Neural cell (in vitro differentiated cells): Measurements from ENCODE around the gene MCM9. TPM values are rescaled to one million over a fixed set of nuclear protein-coding genes. Genes with fewer than 3 reads are reported as not detected.

Source experiments
- H2AFZ ChIP-seq: fragments of 200-600, 300-800 bp; sonication (generic), shearing (Covaris generic); 2 replicates; pipeline ENCODE4 v1.6.0; 2014; ENCODE audit warnings: low read depth, mild to moderate bottlenecking, antibody characterized with exemption, low read length, moderate library complexity
- H3F3A ChIP-seq: fragments of 200-600 bp; shearing (Covaris generic); 2 replicates; pipeline ENCODE4 v1.6.1; 2016; ENCODE audit warnings: mild to moderate bottlenecking, moderate library complexity, mixed read lengths, antibody characterized with exemption, low read length; ENCODE audit not compliant: insufficient read depth, poor library complexity, severe bottlenecking
- H3K27ac ChIP-seq: fragments of 200-600, 300-800 bp; sonication (generic), shearing (Covaris generic); 2 replicates; pipeline ENCODE4 v1.5.1; 2014; ENCODE audit warnings: mild to moderate bottlenecking, low read length, moderate library complexity
- H3K27me3 ChIP-seq: fragments of 300-800, 200-600 bp; sonication (generic), shearing (Covaris generic); 2 replicates; pipeline ENCODE4 v1.6.0; 2014; ENCODE audit warnings: mild to moderate bottlenecking, low read depth, low read length, moderate library complexity; ENCODE audit not compliant: insufficient read depth
- H3K36me3 ChIP-seq: fragments of 300-800, 200-600 bp; sonication (generic), shearing (Covaris generic); 2 replicates; pipeline ENCODE4 v1.5.1; 2014; ENCODE audit warnings: mild to moderate bottlenecking, antibody characterized with exemption, low read length, moderate library complexity; ENCODE audit not compliant: insufficient read depth
- H3K4me2 ChIP-seq: fragments of 300-800, 200-600 bp; sonication (generic), shearing (Covaris generic); 2 replicates; pipeline ENCODE4 v1.6.0; 2014; ENCODE audit warnings: mild to moderate bottlenecking, low read length
- H3K4me3 ChIP-seq: fragments of 300-800, 200-600 bp; sonication (generic), shearing (Covaris generic); 2 replicates; pipeline ENCODE4 v1.5.1; 2014; ENCODE audit warnings: mild to moderate bottlenecking, low read length, moderate library complexity
- H3K79me2 ChIP-seq: fragments of 200-600 bp; shearing (Covaris generic); replicated peaks from 2 replicates; pipeline ENCODE4 v1.6.0; 2014; ENCODE audit warnings: mild to moderate bottlenecking, low read length, moderate library complexity; ENCODE audit not compliant: insufficient read depth
- H3K9ac ChIP-seq: fragments of 300-800, 200-600 bp; sonication (generic), shearing (Covaris generic); 2 replicates; pipeline ENCODE4 v1.6.1; 2016; ENCODE audit warnings: mild to moderate bottlenecking, low read length, mixed read lengths
- H3K9me2 ChIP-seq: fragments of 200-600 bp; shearing (Covaris generic); 2 replicates; pipeline ENCODE4 v1.6.1; 2016; ENCODE audit warnings: mild to moderate bottlenecking, low read length, mixed read lengths; ENCODE audit not compliant: insufficient read depth
- H3K9me3 ChIP-seq: fragments of 200-600, 300-800 bp; sonication (generic), shearing (Covaris generic); 2 replicates; pipeline ENCODE4 v1.6.1; 2016; ENCODE audit warnings: mild to moderate bottlenecking, mixed run types, low read length, moderate library complexity, mixed read lengths
- H4K20me1 ChIP-seq: fragments of 200-600 bp; shearing (Covaris generic); 2 replicates; pipeline ENCODE4 v1.6.1; 2016; ENCODE audit warnings: mild to moderate bottlenecking, mixed run types; ENCODE audit not compliant: insufficient read depth
- CTCF ChIP-seq: fragments of 450-650 bp; IDR thresholded peaks from 2 replicates; pipeline ENCODE4 v1.5.1; 2014; ENCODE audit warnings: antibody characterized with exemption, mild to moderate bottlenecking, moderate library complexity; ENCODE audit not compliant: poor library complexity, severe bottlenecking
- EP300 ChIP-seq: fragments of 450-650 bp; conservative IDR thresholded peaks from 2 replicates; pipeline ENCODE4 v1.6.1; 2014; ENCODE audit warnings: antibody characterized with exemption, mild to moderate bottlenecking, moderate library complexity; ENCODE audit not compliant: poor library complexity, severe bottlenecking
- EZH2 ChIP-seq: fragments of 200-600, 300-800 bp; shearing (Covaris generic), sonication (generic); IDR thresholded peaks from 2 replicates; pipeline ENCODE4 v1.6.1; 2014; ENCODE audit warnings: antibody characterized with exemption, low read length, borderline replicate concordance, mild to moderate bottlenecking; ENCODE audit not compliant: insufficient read depth, poor library complexity, severe bottlenecking
- MXI1 ChIP-seq: fragments of 450-650 bp; conservative IDR thresholded peaks from 2 replicates; pipeline ENCODE4 v1.6.1; 2014; ENCODE audit warnings: antibody characterized with exemption, mild to moderate bottlenecking; ENCODE audit not compliant: poor library complexity, severe bottlenecking
- POLR2AphosphoS5 ChIP-seq: IDR thresholded peaks from 2 replicates; pipeline ENCODE4 v1.6.1; 2012
- RAD21 ChIP-seq: fragments of 450-650 bp; conservative IDR thresholded peaks from 2 replicates; pipeline ENCODE4 v1.6.1; 2014; ENCODE audit warnings: antibody characterized with exemption, mild to moderate bottlenecking, moderate library complexity
- SMC3 ChIP-seq: fragments of 450-650 bp; conservative IDR thresholded peaks from 2 replicates; pipeline ENCODE4 v1.6.1; 2014; ENCODE audit warnings: antibody characterized with exemption, mild to moderate bottlenecking, moderate library complexity; ENCODE audit not compliant: poor library complexity
- TAF1 ChIP-seq: IDR thresholded peaks from 2 replicates; pipeline ENCODE4 v1.6.1; 2012; ENCODE audit warnings: low read depth
- polyA plus RNA-seq: library from polyadenylated mRNA; depleted of rRNA; stranded (reverse); fragments of >200 nt; gene quantifications from 2 replicates; pipeline ENCODE4 v1.2.3, GENCODE V29; 2014
- TF ChIP-seq, protein P1 (sequence below): IDR thresholded peaks from 2 replicates; pipeline ENCODE4 v1.6.1; 2012; ENCODE audit warnings: borderline replicate concordance

The MCM9 gene
- polyA plus RNA-seq, 1 donor from 2014 or later, result 7.8 TPM

- H3K27ac ChIP-seq, result no peak overlapping the region
- H3K9me3 ChIP-seq, result no peaks in the 10 kb centered on the region
- TF ChIP-seq EP300, result no peak
- TF ChIP-seq SMC3, result no peak
- TF ChIP-seq TAF1, result no peak
- TF ChIP-seq MXI1, result no peak
- TF ChIP-seq RAD21, result no peak
- no peak for TF ChIP-seq POLR2AphosphoS5
- TF ChIP-seq EZH2, result no peak
- TF ChIP-seq CTCF, result no peak
- TF ChIP-seq, protein P1, sequence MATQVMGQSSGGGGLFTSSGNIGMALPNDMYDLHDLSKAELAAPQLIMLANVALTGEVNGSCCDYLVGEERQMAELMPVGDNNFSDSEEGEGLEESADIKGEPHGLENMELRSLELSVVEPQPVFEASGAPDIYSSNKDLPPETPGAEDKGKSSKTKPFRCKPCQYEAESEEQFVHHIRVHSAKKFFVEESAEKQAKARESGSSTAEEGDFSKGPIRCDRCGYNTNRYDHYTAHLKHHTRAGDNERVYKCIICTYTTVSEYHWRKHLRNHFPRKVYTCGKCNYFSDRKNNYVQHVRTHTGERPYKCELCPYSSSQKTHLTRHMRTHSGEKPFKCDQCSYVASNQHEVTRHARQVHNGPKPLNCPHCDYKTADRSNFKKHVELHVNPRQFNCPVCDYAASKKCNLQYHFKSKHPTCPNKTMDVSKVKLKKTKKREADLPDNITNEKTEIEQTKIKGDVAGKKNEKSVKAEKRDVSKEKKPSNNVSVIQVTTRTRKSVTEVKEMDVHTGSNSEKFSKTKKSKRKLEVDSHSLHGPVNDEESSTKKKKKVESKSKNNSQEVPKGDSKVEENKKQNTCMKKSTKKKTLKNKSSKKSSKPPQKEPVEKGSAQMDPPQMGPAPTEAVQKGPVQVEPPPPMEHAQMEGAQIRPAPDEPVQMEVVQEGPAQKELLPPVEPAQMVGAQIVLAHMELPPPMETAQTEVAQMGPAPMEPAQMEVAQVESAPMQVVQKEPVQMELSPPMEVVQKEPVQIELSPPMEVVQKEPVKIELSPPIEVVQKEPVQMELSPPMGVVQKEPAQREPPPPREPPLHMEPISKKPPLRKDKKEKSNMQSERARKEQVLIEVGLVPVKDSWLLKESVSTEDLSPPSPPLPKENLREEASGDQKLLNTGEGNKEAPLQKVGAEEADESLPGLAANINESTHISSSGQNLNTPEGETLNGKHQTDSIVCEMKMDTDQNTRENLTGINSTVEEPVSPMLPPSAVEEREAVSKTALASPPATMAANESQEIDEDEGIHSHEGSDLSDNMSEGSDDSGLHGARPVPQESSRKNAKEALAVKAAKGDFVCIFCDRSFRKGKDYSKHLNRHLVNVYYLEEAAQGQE, result no peak
- H3K9ac ChIP-seq, result no peak overlapping the region
- no peak overlapping the region for H3K4me3 ChIP-seq
- no peak overlapping the region for H2AFZ ChIP-seq
- H3K4me2 ChIP-seq, result no peak overlapping the region
- H3K27me3 ChIP-seq, result no peaks in the 10 kb centered on the region
- H4K20me1 ChIP-seq, result no peaks in the 10 kb centered on the region
- no peaks in the 10 kb centered on the region for H3F3A ChIP-seq
- no peaks in the 10 kb centered on the region for H3K79me2 ChIP-seq
- no peaks in the 10 kb centered on the region for H3K9me2 ChIP-seq
- peaks cover 10% of the 10 kb centered on the region for H3K36me3 ChIP-seq
Measured at GRCh38 chr6:118913161-118913560, 21.8 kb downstream of the MCM9 start.

DNA sequence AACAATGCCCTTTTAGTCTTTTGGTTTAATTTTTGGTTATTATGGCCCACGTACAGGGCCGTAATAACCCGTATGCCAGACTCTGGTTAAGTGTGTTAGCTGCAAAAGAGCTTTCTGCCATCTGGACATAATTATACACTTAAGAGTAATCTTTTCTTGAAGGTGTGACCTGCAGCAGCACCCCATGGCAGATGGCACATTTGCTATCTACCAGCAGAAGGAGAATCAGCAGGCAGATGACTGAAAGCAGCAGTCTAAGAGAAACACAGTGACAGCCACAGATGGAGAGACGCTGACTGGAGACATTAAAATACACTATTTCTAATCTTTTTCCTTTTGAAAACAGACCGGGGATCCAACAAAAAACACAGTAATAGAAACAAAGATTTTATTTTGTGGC lies 22.3 kb downstream of the MCM9 start:
- H3K27ac ChIP-seq, result no peak overlapping the region
- H3K36me3 ChIP-seq, result peaks cover 10% of the 10 kb centered on the region

More for the DNA sequence above, 22.3 kb downstream of the MCM9 start:
- Histone ChIP-seq H3K4me2 (no peak overlapping the region), H4K20me1 (no peaks in the 10 kb centered on the region), H3K79me2 (no peaks in the 10 kb centered on the region), H3K9me2 (no peaks in the 10 kb centered on the region), H2AFZ (no peak overlapping the region), H3K9ac (no peak overlapping the region), H3K4me3 (no peak overlapping the region), H3K9me3 (no peaks in the 10 kb centered on the region), H3K27me3 (no peaks in the 10 kb centered on the region), H3F3A (no peaks in the 10 kb centered on the region)
- TF ChIP-seq MXI1 (no peak), POLR2AphosphoS5 (no peak), SMC3 (no peak), EP300 (no peak), EZH2 (no peak)
- TF ChIP-seq, protein P1, result no peak
